Tibial nerve (tissue), 4 donors: Measurements from ENCODE around the gene HPSE2.

Experiments used
- CTCF ChIP-seq, 5 experiments: fragments of 200-600 bp in 3 of 5; fragments of 450-650 bp in 2 of 5; sonication (generic) in 3 of 5; IDR thresholded peaks; one replicate each; pipeline ENCODE4 v1.5.1; 2016 to 2019; ENCODE audit warnings: antibody characterized with exemption in 5 of 5, mild to moderate bottlenecking in 3 of 5, moderate library complexity in 2 of 5
- EP300 ChIP-seq, 2 donors: sonication (generic); formaldehyde crosslinking; IDR thresholded peaks; one replicate each; pipeline ENCODE4 v1.6.1; 2017; ENCODE audit warnings: antibody characterized with exemption in 2 of 2, mild to moderate bottlenecking in 1 of 2
- POLR2A ChIP-seq, 2 donors: fragments of 450-650 bp; IDR thresholded peaks; one replicate each; pipeline ENCODE4 v1.6.1; 2017; ENCODE audit warnings: antibody characterized with exemption in 2 of 2, mild to moderate bottlenecking in 2 of 2, moderate library complexity in 2 of 2

- TF ChIP-seq CTCF (IDR thresholded peaks at IDR 0.05) (no peak), POLR2A (IDR thresholded peaks at IDR 0.05) (no peak), EP300 (IDR thresholded peaks at IDR 0.05) (no peak)
Observed at GRCh38 chr10:98513704-98514103, 721.9 kb downstream of the HPSE2 start.
